ENCODE measurements around the gene B4GALT2. TPM values are rescaled to one million over a fixed set of nuclear protein-coding genes. Genes with fewer than 3 reads are reported as not detected.

Gene B4GALT2
- total and polyA plus RNA-seq, 2 of the 8 experiments (the other 6 are each of a cell fraction or from before 2014, with no cell fraction given) = 56.5 to 121 TPM

DNA sequence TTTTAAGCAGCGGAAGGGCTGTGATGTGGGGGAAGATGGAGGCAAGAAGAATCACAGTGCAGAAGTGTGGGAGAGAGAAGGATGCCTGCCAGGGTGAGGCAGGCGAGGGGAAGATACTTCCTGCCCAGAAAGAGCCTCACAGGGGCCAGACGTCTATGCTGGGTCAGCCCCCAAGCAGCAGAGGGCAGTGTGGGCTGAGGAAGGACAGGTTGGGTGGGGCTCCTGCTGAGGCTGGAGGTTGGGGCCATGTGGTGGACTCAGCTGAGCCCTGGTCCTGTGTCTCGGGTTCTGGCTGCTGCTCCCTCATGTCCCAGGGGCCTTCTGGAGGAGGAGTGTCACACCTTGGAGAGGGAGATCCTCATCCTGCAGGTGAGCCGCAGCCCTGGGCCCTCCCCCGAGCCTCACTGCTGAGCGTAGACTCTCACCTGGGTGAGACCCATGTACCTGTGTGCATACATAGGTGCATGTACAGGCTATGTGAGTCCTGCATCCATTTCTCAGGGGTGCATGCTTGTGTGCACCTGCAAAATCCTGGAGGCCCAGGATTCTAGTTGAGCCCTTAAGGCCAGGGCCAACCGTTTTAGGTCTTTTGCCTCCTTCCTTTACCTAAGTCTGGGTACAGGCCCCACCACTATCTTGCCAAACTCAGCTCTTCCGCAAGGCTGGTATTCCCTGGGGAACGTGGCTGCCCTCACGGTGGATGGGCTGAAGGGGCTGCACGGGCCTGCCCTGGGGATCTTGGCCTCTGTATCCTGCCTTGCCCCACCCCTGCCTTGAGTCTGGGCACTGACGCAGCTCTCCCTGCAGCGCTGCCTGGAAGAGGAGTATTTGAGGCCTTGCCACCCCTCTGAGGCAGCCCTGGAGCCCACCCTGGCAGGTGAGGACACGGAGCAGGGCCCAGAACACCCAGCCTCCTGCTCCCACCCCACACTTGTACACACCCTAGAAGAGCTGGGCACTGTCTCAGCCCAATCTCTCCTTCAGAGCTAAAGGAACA, 16.1 kb downstream of the B4GALT2 start:
- H3K4me3 ChIP-seq (ENCODE audit: extremely low read depth in 1 of 4, insufficient read depth in 2 of 4, low read depth in 3 of 4, low read length in 4 of 4) = no peak overlapping the region
- no peak overlapping the region for H3K23ac ChIP-seq (ENCODE audit: insufficient read length)
- H3K27me3 ChIP-seq (replicated peaks in 1 of 4; ENCODE audit: control insufficient read depth in 3 of 4, extremely low read depth in 1 of 4, insufficient read depth in 3 of 4, low read length in 3 of 4) = no peaks in the 10 kb centered on the region
- peaks cover 0 to 3% (median 0%) of the 10 kb centered on the region in 4 experiments; a peak in 1 of 8 replicates for H3K36me3 ChIP-seq (ENCODE audit: control insufficient read depth in 2 of 4, insufficient read depth in 4 of 4, low read length in 3 of 4)
- FAIRE-seq = peak; percentile 19
- no peak overlapping the region for H2BK120ac ChIP-seq (replicated peaks; ENCODE audit: low read depth, low read length)
- H3K79me1 ChIP-seq (ENCODE audit: low read depth, low read length) = no peaks in the 10 kb centered on the region
- peak; percentile 39 to 76 for DNase-seq (ENCODE audit: low read depth in 1 of 2, low spot score in 2 of 2)
- no peak overlapping the region for H3K56ac ChIP-seq (replicated peaks; ENCODE audit: insufficient read length, low read depth, low read length)
- H2BK15ac ChIP-seq (ENCODE audit: low read length) = 0 out of 2 replicates have a peak overlapping the region, but pooled peaks have one; percentile 46
- H3K23me2 ChIP-seq (ENCODE audit: low read depth, low read length) = peaks cover 12% of the 10 kb centered on the region; the same call in 1 of the 2 replicates
- 76% methylated on average over 15 of the region's 15 CpGs; no CpG with 5 or more reads in 1 of the 2 experiments for WGBS, 2 experiments (ENCODE audit: extremely low coverage in 1 of 2, insufficient coverage in 1 of 2, insufficient read length in 1 of 2, insufficient replicate concordance in 2 of 2, low coverage in 1 of 2, low lambda C conversion rate in 2 of 2, missing lambda C conversion rate in 1 of 2)
- no peak overlapping the region for H3K14ac ChIP-seq (ENCODE audit: insufficient read length)
- no peak overlapping the region for H2BK20ac ChIP-seq (ENCODE audit: low read length)
- no peak overlapping the region; the same call in 1 of the 2 replicates for H2AK5ac ChIP-seq (ENCODE audit: low read depth, low read length)
- no peak overlapping the region for H2AFZ ChIP-seq (ENCODE audit: low read length)
- no peak overlapping the region for H4K91ac ChIP-seq (replicated peaks; ENCODE audit: insufficient read length, low read length)
- H3K9me3 ChIP-seq (ENCODE audit: insufficient read depth in 2 of 2, low read depth in 1 of 2, low read length in 1 of 2) = no peaks in the 10 kb centered on the region
- no peak overlapping the region; a peak in 1 of 7 replicates for H3K9ac ChIP-seq (replicated peaks in 1 of 4; ENCODE audit: extremely low read depth in 1 of 4, low read depth in 3 of 4, low read length in 3 of 4)
- no peak overlapping the region for H2BK5ac ChIP-seq (ENCODE audit: low read depth, low read length)
- H3K4me2 ChIP-seq (ENCODE audit: insufficient read depth in 1 of 2, low read depth in 2 of 2, low read length in 2 of 2) = no peak overlapping the region; a peak in 1 of 4 replicates
- H2BK12ac ChIP-seq (ENCODE audit: low read depth, low read length) = 0 out of 2 replicates have a peak overlapping the region, but pooled peaks have one; percentile 17
- peaks cover 0 to 5% (median 4%) of the 10 kb centered on the region in 4 experiments; a peak in 5 of 7 replicates for H3K4me1 ChIP-seq (replicated peaks in 1 of 4; ENCODE audit: control insufficient read depth in 3 of 4, insufficient read depth in 4 of 4, low read length in 3 of 4)
- H3K79me2 ChIP-seq (ENCODE audit: control insufficient read depth in 1 of 2, insufficient read depth in 2 of 2, low read length in 2 of 2) = no peaks in the 10 kb centered on the region
- H4K8ac ChIP-seq (ENCODE audit: extremely low read depth, insufficient read depth, low read length) = peak overlapping the region; percentile 9
- ChIA-PET POLR2A (ENCODE audit: partially characterized antibody) (interaction anchor here (0.8 to 13.6 kb wide), 12 partner anchors 8 to 229 kb away, joined by 3 to 189 read pairs (median 3); partner anchors contain the start of genes ATP6V0B, B4GALT2, DPH2 and SLC6A9), CTCF (ENCODE audit: partially characterized antibody) (interaction anchor here (0.6 to 21.8 kb wide), 20 partner anchors 8 to 256 kb away, joined by 3 to 478 read pairs (median 4); partner anchors contain the start of genes DPH2 and SLC6A9)
- H4K5ac ChIP-seq (ENCODE audit: insufficient read length, low read depth, low read length) = no peak overlapping the region
- H3K27ac ChIP-seq (ENCODE audit: low read depth, low read length) = no peak overlapping the region
- no peak overlapping the region for H3K4ac ChIP-seq (replicated peaks; ENCODE audit: insufficient read length, low read depth, low read length)
- H4K20me1 ChIP-seq (replicated peaks in 1 of 2; ENCODE audit: control insufficient read depth in 1 of 2, insufficient read depth in 2 of 2, low read length in 2 of 2) = peaks cover 2% of the 10 kb centered on the region in 2 experiments
- no peak overlapping the region for H3K18ac ChIP-seq (ENCODE audit: extremely low read depth, low read length)
- peak; percentile 12; the same call in 1 of the 2 replicates for TF ChIP-seq TEAD4 (IDR thresholded peaks at IDR 0.05; ENCODE audit: low read depth, low read length)
- TF ChIP-seq, protein P1, sequence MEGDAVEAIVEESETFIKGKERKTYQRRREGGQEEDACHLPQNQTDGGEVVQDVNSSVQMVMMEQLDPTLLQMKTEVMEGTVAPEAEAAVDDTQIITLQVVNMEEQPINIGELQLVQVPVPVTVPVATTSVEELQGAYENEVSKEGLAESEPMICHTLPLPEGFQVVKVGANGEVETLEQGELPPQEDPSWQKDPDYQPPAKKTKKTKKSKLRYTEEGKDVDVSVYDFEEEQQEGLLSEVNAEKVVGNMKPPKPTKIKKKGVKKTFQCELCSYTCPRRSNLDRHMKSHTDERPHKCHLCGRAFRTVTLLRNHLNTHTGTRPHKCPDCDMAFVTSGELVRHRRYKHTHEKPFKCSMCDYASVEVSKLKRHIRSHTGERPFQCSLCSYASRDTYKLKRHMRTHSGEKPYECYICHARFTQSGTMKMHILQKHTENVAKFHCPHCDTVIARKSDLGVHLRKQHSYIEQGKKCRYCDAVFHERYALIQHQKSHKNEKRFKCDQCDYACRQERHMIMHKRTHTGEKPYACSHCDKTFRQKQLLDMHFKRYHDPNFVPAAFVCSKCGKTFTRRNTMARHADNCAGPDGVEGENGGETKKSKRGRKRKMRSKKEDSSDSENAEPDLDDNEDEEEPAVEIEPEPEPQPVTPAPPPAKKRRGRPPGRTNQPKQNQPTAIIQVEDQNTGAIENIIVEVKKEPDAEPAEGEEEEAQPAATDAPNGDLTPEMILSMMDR (IDR thresholded peaks at IDR 0.05; ENCODE audit: control extremely low read depth in 1 of 3, insufficient read depth in 1 of 3, low read depth in 1 of 3, low read length in 3 of 3) = peak; percentile 83 to 86 (median 85)
- peak; percentile 21; the same call in 1 of the 2 replicates for TF ChIP-seq YY1 (IDR thresholded peaks at IDR 0.05; ENCODE audit: low read depth, low read length)
- 0 out of 2 replicates have a peak, but pooled peaks have one; percentile 22 for TF ChIP-seq CREB1 (IDR thresholded peaks at IDR 0.05)
- no peak for TF ChIP-seq EGR1 (IDR thresholded peaks at IDR 0.05; ENCODE audit: borderline replicate concordance, low read depth, low read length)
- TF ChIP-seq, protein P2, sequence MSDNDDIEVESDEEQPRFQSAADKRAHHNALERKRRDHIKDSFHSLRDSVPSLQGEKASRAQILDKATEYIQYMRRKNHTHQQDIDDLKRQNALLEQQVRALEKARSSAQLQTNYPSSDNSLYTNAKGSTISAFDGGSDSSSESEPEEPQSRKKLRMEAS (IDR thresholded peaks at IDR 0.05) = peak; percentile 69
- TF ChIP-seq RAD21 (IDR thresholded peaks at IDR 0.05 in 1 of 2, conservative IDR thresholded peaks at IDR 0.05 in 1 of 2; ENCODE audit: low read depth in 2 of 2, low read length in 2 of 2) = peak; percentile 68 to 72

Data from H1 (cell line).